ENCODE measurements around the gene NES.

Gene NES

GRCh38 chr1:156657741-156658319 lies 19.4 kb downstream of the NES start:
- H3K4me3 ChIP-seq (ENCODE audit: low read depth, low read length), result no peak overlapping the region
- no peak for TF ChIP-seq CTCF (conservative IDR thresholded peaks at IDR 0.05; ENCODE audit: low read depth, low read length)
- no peak for DNase-seq (ENCODE audit: low read depth)

DNA sequence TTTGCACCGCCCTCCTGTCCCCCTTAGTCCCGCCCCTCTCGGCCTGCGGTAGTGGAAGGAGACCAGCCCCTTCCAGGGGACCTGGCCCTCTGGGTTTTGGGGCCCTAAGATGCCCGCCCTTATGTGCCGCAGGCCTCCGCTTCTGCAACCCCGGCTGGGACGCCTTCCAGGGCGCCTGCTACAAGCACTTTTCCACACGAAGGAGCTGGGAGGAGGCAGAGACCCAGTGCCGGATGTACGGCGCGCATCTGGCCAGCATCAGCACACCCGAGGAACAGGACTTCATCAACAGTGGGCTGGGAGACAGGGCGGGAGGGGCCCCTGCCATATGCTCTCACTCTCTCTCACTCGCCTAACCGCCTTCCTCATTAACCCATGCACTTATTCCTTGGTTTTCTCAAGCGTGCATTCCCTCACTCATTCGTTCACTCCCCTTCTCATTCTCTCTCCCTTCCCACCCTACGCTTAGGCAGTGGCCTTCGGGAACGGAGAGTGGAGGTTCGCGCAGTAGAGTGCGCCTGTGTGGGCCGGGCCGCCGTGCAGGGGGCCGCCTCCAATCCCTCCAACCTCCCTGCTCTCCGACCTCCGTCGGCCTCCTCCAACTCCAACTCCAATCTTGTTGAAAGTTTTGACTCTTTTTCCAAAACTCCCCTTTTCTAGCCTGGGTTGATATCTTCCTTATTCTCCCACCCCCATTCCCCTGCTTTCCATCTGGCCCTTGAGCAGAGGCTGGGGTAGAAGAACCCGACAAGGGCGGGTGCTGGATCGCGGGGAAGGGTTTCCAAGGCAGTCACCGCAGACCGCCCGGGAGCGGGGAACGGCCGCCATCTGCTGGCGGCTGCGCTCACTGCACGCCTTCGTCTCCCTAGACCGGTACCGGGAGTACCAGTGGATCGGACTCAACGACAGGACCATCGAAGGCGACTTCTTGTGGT lies 20.1 kb downstream of the NES start:
- TF ChIP-seq CTCF (conservative IDR thresholded peaks at IDR 0.05; ENCODE audit: low read depth, low read length), result peak; percentile 95
- peak overlapping the region; percentile 11 for H3K4me3 ChIP-seq (ENCODE audit: low read depth, low read length)

DNA sequence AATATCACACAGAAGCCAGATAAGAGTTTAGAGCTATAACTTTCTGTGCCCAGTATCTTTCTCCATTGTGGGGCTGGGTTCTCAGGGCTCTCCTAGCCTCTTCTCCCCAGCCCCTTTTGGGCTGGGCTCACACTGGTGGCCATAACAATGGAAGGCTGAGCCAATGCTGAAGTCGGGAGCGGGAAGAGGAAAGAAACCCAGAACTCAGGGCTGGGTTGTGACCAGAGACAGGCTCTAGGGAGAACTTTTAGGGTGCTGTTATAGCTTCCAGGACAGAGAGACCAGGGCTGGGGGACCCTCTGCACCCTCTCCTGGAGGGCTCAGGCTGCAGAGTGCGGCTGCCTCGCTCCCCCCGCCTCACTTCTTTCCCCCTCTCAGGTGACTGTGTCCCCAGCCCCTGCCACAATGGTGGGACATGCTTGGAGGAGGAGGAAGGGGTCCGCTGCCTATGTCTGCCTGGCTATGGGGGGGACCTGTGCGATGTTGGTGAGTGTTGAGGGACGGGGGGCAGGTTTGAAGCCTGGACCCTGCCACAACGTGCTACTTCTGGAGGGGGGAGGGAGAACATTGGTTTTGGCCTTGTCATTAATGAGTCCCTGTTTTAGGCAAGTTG lies 21.2 kb downstream of the NES start:
- H3K4me3 ChIP-seq (ENCODE audit: low read depth, low read length), result no peak overlapping the region
- DNase-seq (ENCODE audit: low read depth), result no peak
- no peak for TF ChIP-seq CTCF (conservative IDR thresholded peaks at IDR 0.05; ENCODE audit: low read depth, low read length)

More for the DNA sequence above, 20.1 kb downstream of the NES start:
- peak; percentile 61 for DNase-seq (ENCODE audit: low read depth)

- TF ChIP-seq CTCF (conservative IDR thresholded peaks at IDR 0.05; ENCODE audit: low read depth, low read length), result no peak
- H3K4me3 ChIP-seq (ENCODE audit: low read depth, low read length), result no peak overlapping the region
- DNase-seq (ENCODE audit: low read depth), result no peak
Measured at GRCh38 chr1:156655151-156655903, 21.9 kb downstream of the NES start.

DNA sequence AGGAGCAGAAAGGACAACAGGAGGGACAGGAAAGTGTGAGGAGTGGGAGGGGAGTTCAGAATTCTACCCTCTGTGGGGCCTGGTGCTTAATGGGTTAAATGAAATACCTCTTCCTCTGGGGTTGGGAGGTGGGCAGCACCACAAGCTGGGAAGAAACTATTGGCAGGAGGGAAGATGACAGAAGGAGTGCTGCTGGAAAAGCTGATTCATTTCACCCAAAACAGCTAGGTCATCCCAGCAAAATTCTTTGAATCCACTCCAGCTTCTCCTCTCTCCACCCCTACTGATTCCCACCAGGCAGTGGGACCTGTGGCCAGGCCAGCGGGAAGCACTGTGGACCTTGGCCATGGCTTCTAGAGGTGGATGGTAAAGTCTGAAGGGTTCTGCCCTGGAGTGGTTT lies 22.5 kb downstream of the NES start:
- TF ChIP-seq CTCF (conservative IDR thresholded peaks at IDR 0.05; ENCODE audit: low read depth, low read length), result no peak
- no peak for DNase-seq (ENCODE audit: low read depth)
- H3K4me3 ChIP-seq (ENCODE audit: low read depth, low read length), result no peak overlapping the region

DNA sequence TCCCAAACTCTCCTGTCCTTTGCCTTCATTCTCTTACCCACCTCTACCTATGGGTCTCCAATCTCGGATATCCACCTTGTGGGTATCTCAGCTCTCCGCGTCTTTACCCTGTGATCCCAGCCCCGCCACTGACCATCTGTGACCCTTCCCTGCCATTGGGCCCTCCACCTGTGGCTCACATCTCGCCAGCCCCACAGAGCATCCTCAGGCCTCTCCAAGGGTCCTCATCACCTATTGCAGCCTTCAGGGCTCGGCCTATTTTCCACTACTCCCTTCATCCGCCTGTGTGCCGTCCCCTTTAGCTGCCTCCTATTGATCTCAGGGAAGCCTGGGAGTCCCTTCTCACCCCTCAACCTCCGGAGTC lies 24.2 kb downstream of the NES start:
- DNase-seq (ENCODE audit: low read depth), result no peak
- no peak for TF ChIP-seq CTCF (conservative IDR thresholded peaks at IDR 0.05; ENCODE audit: low read depth, low read length)
- H3K4me3 ChIP-seq (ENCODE audit: low read depth, low read length), result no peak overlapping the region
